Neural crest cell (in vitro differentiated cells): ENCODE measurements around the gene C20orf204. TPM values are rescaled to one million over a fixed set of nuclear protein-coding genes. Genes with fewer than 3 reads are reported as not detected.

Source experiments
- DNase-seq: peaks from one replicate; pipeline ENCODE4 v3.0.0; 2021; ENCODE audit warnings: low read depth, mixed read lengths, low spot score
- H3K27ac Mint-ChIP-seq: one replicate; pipeline ENCODE4 v1.8.0; 2021; ENCODE audit warnings: mild to moderate bottlenecking, mixed read lengths; ENCODE audit not compliant: unreplicated experiment
- H3K27me3 Mint-ChIP-seq: 2 replicates; pipeline ENCODE4 v1.8.0; 2021; ENCODE audit warnings: low read depth, mild to moderate bottlenecking, mixed read lengths
- H3K36me3 Mint-ChIP-seq: 2 replicates; pipeline ENCODE4 v1.8.0; 2021; ENCODE audit warnings: low read depth, mild to moderate bottlenecking, mixed read lengths
- H3K4me1 Mint-ChIP-seq: 2 replicates; pipeline ENCODE4 v1.8.0; 2021; ENCODE audit warnings: mixed read lengths
- H3K4me3 Mint-ChIP-seq: one replicate; pipeline ENCODE4 v1.8.0; 2021; ENCODE audit warnings: mild to moderate bottlenecking, mixed read lengths
- H3K9me3 Mint-ChIP-seq: 2 replicates; pipeline ENCODE4 v1.8.0; 2021; ENCODE audit warnings: mixed read lengths
- total RNA-seq: library from RNA; stranded (reverse); gene quantifications from 2 replicates; pipeline ENCODE4 v1.2.1, GENCODE V29; 2021
- TF ChIP-seq, protein P1 (sequence below): fragments of 200-600 bp; sonication (generic); conservative IDR thresholded peaks from 2 replicates; pipeline ENCODE4 v1.5.0; 2021; ENCODE audit warnings: antibody characterized with exemption, mild to moderate bottlenecking

Gene C20orf204
- total RNA-seq, 1 donor from 2014 or later: 2.3 TPM

DNA sequence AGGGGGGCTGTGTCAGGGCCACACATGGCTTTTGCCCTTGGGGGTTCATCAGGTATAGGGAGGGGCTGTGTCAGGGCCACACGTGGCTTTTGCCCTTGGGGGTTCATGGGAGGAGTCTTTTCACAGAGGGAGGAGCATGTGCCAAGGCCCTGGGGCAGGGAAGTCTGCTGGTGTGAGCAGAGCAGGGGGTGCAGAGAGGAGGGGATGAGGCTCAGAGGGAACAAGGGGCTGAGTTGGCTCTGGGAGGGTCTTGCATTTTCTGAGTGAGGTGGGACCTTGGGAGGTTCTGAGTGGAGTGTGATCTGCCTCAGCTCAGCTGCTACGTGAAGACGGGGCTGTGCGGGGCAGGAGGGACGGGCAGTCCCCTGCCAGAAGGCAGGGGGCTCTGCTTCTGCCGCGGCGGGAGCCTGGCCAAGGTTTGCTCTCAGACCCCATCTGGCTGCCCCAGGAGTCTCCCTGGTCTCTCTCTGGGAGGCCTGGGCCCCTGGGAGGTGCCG, 19.5 kb downstream of the C20orf204 start:
- TF ChIP-seq, protein P1, sequence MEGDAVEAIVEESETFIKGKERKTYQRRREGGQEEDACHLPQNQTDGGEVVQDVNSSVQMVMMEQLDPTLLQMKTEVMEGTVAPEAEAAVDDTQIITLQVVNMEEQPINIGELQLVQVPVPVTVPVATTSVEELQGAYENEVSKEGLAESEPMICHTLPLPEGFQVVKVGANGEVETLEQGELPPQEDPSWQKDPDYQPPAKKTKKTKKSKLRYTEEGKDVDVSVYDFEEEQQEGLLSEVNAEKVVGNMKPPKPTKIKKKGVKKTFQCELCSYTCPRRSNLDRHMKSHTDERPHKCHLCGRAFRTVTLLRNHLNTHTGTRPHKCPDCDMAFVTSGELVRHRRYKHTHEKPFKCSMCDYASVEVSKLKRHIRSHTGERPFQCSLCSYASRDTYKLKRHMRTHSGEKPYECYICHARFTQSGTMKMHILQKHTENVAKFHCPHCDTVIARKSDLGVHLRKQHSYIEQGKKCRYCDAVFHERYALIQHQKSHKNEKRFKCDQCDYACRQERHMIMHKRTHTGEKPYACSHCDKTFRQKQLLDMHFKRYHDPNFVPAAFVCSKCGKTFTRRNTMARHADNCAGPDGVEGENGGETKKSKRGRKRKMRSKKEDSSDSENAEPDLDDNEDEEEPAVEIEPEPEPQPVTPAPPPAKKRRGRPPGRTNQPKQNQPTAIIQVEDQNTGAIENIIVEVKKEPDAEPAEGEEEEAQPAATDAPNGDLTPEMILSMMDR: no peak
- H3K9me3 Mint-ChIP-seq: no peaks in the 10 kb centered on the region
- peaks cover 6% of the 10 kb centered on the region for H3K4me1 Mint-ChIP-seq
- H3K27ac Mint-ChIP-seq: no peak overlapping the region
- no peak for DNase-seq
- H3K27me3 Mint-ChIP-seq: peaks cover 33% of the 10 kb centered on the region
- H3K4me3 Mint-ChIP-seq: no peak overlapping the region
- no peaks in the 10 kb centered on the region for H3K36me3 Mint-ChIP-seq

DNA sequence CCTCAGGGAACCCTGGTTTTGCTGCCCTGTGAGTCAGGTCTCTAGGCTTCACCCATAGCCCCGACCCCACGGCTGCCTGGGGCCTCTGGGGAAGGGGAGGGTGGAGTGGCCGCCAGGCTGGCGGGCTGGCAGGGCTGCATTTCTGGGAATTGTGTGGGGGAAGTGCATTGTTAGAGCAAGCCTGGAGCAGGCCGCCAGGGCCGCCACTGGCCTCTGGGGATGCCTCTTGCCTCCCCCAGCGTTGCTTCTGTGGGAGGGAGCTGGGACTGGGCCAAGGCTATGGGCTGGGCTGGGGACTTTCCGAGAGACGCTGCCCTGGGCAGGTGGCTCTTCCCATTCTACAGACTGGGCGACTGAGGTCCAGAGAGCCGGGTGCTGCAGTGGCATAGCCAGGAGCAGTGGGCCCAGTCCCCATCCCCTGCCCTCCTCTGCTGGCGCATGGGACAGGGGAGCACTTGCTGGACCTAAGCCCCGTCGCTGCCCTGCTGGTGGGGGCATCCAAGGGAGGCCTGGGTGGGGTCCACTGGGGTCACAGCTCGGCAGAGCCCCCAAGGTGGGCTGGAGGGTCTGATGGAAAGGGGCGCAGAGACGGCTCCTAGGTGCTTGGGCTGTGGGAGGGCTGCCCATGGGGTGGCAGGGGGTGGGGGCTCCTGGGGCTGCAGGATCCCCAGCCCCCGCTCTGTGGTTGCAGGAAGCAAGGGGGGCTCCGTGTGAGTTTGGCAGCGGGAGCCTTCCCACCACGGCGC, 20.1 kb downstream of the C20orf204 start:
- H3K36me3 Mint-ChIP-seq: no peaks in the 10 kb centered on the region
- peaks cover 27% of the 10 kb centered on the region for H3K27me3 Mint-ChIP-seq
- TF ChIP-seq, protein P1: no peak

DNA sequence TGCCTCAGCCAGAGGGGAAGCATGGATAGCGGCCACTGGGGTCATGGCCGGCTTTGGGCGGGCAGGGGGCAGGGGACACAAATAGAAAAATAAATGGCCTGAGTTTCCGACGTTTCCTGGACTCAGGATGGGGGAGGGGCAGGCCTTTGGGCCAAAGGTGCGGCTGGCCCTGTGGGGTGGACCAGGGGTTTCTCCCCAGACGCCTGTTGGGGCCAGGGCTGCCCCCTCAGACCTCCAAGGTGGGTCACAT, 20.6 kb downstream of the C20orf204 start:
- Mint-ChIP-seq H3K36me3 (no peaks in the 10 kb centered on the region), H3K27ac (no peak overlapping the region), H3K4me1 (peaks cover 6% of the 10 kb centered on the region), H3K9me3 (no peaks in the 10 kb centered on the region), H3K4me3 (no peak overlapping the region), H3K27me3 (peaks cover 23% of the 10 kb centered on the region)
- TF ChIP-seq, protein P1: no peak
- DNase-seq: no peak

More for the DNA sequence above, 20.1 kb downstream of the C20orf204 start:
- Mint-ChIP-seq H3K4me1 (peaks cover 6% of the 10 kb centered on the region), H3K27ac (no peak overlapping the region), H3K4me3 (no peak overlapping the region), H3K9me3 (no peaks in the 10 kb centered on the region)
- DNase-seq: no peak

DNA sequence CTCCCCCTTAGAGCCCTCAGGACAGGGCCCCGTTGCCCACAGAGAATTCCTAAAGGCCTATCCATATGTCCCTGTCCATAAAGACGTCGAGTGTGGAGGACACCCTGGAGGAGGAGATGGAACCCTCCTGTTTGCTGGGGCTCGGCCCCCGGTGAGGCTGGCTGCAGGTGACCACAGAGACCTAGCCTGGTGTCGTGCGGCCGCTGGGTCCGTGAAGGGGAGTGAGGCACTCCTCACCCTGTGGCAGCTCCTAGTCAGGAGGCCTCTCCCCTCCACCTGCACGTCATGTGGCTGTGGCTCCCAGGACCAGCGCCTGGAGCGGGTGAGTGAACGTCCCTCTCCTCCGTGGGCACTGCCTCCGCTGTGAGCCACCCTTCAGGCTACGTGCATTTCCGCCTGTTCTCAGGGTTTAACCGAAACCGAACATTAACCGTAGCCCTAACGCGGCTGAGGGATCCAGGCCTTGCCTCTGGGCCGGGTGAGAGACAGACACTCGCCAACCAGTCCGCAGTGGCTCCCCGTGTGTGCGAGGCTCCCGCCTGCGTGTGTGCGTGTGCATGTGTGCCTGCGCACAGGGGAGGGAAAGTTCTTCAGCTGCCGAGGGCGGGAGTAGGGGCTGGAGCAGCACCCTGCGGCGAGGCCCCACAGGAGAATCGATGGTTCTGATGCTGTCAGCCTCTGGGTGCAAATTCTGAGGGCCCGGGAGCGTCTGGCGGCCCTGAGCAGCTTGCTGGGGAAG, 21.1 kb downstream of the C20orf204 start:
- TF ChIP-seq, protein P1: no peak
- Mint-ChIP-seq H3K4me1 (peaks cover 7% of the 10 kb centered on the region), H3K27me3 (peaks cover 18% of the 10 kb centered on the region), H3K27ac (peak overlapping the region; percentile 19), H3K36me3 (no peaks in the 10 kb centered on the region), H3K9me3 (no peaks in the 10 kb centered on the region), H3K4me3 (no peak overlapping the region)
- no peak for DNase-seq

DNA sequence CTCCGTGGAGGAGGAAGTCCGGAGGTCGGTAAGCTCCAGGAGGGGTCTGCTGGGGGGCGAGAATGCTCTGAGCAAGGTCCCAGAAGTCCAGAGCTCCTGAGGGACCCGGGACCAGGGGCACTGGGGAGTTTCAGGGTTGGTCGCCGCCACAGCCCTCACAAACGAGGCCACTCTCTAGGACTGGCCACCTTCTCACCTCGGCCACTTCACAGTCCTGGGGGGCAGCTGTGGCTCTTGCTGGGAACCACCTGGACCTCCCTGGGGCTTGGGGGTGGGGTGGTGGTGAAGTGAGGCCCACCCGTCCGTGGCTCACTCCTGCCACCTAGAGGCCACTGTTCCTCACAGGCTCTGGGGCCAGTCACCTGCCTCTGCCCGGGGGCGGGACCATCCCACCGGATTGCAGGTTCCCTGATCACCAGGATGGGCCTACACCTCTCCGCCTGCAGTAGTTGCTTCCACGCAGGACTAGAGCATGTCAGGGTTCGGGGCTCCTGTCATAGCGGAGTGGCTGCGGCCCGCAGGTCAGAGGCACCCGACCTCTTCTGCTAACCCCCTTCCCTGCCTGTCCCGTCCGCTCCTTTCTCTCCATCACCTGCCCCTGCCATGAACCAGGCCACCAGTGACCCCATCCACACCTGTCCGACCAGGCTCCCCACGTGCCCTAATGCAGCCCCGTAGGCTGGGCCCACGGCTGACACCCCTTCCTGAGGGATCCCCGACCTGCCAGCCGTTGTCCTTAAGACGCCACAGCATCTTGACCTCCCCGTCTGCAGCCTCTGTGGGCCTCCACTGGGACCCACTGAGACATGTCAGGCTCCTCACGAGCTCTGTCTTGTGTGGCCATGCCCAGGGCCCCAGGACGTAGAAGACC, 21.9 kb downstream of the C20orf204 start:
- Mint-ChIP-seq H3K9me3 (no peaks in the 10 kb centered on the region), H3K27me3 (peaks cover 14% of the 10 kb centered on the region), H3K4me1 (peaks cover 11% of the 10 kb centered on the region), H3K27ac (peak overlapping the region; percentile 19), H3K36me3 (no peaks in the 10 kb centered on the region), H3K4me3 (peak overlapping the region; percentile 64)
- peak; percentile 83 for DNase-seq
- TF ChIP-seq, protein P1: peak; percentile 86
